Stimulated activated CD4-positive, alpha-beta T cell treated with anti-CD3 and anti-CD28 coated beads, Interleukin-12 subunit alpha, Interleukin-12 subunit beta, amount 100 ng/mL, for 48 hours (primary cell): ENCODE data around the gene TAL1.

Experiments
- DNase-seq, 3 donors: peaks; one replicate each; pipeline ENCODE4 v3.0.0-alpha.2; 2020; ENCODE audit warnings: low read depth in 2 of 3, low spot score in 1 of 3

Gene TAL1

DNA sequence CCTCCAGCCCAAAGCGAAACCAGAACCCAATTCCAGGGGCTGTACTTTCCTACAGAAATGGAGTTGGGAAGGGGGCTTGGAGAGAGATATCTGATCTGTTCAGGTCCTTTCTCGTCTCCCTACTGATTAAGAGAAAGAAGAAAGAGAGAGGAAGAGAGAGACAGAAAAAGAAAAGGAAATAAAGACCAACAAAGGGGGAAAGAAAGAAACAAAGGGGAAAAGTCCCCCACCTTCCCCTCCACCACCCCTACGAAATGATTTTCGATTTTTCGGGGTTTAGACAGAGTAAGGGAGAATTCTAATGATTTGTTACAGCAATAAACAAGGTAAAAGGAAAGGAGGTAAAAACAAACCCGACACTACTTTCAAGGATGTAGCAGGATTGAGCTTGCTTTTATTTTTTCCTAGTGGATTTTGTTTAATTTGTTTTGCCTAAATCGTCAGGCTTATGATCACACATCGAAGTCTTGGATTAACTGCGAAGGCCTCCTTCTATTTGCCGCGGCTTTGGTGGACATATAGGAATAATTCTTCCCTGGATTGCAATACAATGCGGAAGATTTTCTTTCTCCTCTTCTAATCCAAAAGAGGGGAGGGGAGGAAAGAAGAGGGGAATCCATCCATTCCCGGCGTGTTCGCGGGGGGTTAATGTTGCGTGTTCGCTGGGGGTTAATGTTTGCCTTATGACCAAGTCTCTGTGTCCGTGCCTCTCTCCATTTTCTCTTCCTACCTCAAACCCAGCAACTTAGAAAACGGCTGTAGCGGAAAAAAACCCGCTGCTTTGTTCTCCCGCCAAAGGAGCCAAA lies 1.9 kb downstream of the TAL1 start:
- DNase-seq: no peak

DNA sequence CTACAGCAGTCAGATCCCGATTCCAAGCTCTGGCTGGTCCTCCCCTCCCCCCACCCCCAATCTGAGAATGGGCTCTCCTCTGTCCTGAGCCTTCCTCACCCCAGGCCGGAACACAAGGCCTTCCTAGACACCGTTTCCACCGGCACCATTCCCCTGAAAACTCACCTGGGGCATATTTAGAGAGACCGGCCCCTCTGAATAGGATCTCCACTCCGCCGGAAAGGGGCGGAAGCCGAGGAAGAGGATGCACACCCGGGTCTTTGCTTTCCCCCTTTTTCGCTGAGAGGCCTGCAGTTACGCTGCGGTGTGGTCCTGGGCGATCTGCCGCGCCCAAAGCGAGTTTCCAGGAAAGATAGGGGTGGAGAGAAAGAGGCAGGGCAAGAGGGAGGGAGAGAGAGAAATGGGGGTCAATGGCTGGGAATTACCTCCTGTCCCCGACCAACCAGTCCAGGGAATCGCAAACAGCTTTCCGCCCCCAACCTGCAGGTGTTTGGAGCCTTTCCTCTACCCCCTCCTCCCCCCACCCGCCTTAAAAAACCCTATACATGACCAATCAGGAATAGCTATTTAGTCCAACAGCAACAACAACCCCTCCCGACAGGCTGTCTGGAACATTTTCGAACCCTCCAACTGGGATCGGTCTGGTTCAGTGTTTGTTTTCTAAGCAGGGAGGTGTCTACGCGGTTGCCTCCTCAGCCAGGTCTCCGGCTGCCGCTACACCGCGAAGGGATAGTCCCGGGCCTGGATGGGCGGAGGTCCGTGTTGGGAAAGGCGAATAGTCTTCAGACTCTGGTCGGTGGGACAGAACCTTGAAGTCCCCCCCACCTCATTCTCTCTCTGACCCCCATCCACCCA lies 2.8 kb downstream of the TAL1 start:
- DNase-seq: no peak

DNA sequence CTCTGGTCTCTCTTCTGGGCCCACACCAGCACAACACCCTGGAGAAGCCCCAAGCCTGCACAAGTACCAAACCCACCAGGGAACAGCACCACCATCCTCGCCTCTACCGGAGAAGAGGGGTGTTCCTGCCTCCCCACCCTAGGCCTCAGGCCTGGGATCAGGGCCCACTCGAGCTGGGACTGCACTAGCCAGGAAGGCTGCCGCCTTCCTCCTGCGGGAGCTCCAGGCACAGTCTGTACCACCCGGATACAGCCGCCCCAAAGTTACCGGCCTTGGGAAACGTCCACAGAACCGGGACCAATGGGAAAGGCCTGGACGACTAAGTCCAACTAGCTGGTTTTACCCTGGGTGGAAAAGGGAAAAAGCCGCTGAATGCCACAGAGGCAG lies 3.4 kb downstream of the TAL1 start:
- DNase-seq: no peak

DNA sequence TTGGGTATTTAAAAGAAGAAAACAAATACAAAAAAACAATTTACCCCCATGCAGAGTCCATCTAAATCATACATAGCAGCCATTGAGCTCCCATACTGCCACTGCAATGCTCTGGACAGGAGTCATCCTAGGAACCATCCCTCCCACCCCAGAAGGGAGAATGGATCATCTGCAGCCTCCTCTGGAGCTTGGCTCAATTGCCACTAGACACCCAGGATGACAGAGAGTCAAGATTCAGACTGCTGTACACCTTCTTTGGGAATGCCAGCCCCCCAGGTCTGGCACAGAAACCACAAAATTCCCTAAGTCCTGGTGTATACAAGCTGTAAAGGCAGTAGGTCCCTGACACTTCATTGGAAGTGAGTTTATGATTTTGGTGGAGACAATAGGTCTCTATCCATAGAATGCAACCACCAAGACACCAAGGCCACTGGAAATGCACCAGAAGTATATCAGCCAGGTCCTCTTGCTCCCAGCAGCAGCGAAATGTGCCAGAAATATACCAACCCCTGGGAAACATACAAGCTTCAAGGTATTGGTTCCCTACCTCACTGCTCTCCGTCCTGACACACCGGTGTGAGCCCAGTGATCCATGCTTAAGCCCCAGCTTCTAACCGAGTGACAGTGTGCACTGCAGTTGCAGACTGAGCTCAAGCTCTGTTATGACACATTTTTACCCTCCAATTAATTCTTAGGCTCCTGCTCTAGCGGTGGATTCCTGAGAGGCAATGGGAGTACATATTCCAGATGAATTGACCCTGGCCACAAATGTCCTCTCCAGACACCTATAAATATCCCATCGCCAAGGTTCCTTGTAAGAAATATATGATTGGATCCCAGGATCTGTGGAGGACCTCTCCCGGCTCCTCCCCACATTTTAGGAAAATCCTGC lies 4.4 kb downstream of the TAL1 start:
- DNase-seq: no peak

DNA sequence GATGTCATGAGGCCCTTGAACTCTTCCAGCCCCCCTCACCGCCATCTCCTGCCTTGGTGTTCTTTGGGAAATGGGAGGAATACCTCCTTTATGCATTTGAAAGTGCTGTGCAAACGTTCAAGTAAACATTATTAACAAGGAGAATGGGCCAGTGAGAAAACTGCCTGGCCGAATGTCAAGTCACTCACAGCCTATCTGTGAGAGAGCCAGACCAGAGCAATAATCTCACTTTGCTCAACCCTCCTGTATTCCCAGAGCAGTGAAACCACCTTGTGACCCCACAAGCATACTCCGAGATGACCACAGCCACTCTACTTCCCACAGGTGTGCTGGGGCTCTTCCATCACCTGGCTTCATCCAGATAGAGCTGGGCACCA lies 5.2 kb downstream of the TAL1 start:
- no peak for DNase-seq

DNA sequence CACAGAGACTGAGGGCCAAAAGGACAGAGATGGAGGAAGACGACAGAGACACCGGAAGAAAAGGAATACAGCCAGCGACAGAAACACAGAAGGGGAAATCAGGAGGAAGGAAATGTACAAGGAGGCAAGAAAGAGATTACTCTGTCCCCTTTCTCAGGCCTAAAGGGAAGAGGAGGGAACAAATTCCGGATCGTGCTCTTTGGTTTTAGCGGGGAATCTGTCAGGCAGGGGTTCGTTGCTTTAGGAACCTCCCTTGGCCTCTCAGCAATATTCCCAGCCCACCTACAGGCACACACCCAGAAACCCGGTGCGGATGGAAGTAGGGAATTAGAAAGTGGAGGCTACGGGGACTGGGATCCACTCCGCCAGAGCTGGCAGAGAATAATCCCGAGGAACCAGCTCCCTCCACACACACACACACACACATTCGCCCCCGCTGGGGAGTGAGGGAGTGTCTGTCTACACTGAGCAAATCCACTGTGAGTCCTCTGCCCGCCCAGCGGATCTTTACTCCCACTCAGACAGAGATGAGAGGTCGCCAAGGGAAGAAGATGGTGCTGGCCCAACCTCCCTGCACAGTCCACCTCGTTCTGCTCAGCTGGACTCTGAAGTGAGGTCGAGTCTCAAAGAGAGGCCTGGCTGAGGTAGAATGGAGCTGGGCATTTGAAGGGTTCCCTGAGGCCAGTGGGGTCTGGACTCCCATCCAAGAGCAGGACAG lies 5.7 kb downstream of the TAL1 start:
- DNase-seq: no peak

DNA sequence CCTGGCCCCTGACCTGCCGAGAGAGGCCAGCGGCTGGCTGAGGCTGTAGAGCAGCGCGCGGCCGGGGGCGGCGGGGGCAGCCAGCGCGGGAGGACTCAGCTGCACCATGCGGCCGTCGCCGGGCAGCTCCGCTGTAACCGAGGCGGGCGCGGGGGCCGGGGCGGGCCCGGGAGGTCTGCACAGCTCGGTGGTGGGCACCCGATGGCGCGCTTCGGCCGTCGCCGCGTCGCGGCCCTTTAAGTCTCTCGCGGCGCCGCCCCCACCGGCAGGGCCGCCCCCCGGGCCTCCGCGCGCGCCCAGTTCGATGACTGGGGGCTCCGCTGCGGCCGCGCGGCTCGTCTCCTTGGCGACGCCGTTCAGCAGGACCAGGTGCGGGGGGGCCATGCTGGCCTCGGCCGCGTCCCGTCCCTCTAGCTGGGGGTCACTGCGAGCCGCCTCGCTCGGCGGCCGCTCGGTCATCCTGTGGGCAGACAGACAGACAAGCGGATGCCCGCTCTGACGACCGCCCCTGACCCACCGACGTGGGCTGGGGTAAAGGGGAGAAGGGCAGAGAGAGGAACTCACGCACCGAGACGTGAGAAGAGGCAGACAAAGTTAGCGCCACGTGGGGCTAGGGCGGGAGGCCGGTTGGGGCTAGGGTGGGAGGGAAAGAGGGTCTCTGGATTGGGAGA lies 6.5 kb downstream of the TAL1 start:
- DNase-seq: no peak

DNA sequence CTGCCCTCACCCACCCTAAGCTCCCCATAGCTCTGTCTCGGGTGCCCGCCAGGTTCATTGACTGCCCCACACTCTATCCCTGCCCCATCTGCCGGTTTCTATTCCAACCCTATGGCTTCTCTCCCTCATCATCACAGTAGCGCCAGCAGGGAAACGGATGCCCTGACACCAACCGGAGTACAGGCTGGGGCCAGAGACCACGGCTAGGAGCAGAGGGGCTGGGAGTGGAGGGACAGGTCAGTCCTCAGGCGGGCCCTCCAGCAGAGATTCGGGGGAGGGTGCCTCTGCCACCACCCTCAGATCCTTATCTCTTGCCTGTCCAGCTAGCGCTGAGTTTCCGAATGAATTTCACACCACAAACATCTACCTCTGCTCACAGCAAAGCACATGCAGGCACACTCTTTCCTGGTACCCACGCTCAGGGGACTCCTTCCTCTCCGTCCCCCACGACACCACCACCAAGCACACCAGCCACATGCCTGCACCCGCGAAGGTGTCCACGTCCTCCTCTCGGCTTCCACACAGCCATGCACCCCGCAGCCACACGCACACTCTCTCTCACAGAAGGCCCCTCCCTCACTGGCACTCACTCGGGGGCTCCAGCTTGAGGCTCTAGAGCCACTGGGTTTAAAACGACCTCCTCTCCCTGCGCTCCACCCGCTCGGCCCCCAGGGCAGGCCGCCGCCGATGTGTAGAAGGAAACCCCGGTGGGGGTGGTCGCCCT lies 7.2 kb downstream of the TAL1 start:
- no peak for DNase-seq

DNA sequence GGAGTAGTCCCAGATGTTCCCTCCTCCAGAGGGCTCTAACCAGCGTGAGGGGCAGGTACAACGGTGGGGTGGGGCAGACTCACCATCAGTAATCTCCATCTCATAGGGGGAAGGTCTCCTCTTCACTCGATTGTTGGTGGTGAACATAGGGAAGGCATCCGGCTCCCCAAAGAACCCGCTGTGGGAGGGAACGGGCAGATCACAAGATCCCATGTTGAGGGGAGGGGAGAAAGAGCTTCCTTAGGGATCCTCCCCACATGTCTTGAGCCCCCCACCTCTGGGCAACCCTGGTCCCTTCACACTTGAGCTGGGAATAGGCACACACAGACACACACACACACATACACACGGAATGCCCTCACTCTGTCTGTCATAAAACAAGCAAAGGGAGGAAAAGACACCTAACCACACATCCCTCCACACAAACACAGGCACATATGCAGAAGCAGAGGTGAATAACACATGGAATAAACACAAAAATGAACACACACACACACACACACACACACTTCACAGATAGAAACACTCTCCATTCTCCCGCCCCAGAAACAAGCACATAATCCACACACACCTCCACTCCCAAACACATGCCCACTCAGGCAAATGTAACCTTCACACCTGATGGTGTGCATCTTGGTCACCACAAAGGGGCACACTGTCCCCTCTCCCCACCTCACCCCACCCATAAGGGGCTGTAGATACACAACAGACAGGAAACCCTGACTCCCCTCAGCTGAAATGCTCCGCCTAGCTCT lies 7.9 kb downstream of the TAL1 start:
- no peak for DNase-seq

DNA sequence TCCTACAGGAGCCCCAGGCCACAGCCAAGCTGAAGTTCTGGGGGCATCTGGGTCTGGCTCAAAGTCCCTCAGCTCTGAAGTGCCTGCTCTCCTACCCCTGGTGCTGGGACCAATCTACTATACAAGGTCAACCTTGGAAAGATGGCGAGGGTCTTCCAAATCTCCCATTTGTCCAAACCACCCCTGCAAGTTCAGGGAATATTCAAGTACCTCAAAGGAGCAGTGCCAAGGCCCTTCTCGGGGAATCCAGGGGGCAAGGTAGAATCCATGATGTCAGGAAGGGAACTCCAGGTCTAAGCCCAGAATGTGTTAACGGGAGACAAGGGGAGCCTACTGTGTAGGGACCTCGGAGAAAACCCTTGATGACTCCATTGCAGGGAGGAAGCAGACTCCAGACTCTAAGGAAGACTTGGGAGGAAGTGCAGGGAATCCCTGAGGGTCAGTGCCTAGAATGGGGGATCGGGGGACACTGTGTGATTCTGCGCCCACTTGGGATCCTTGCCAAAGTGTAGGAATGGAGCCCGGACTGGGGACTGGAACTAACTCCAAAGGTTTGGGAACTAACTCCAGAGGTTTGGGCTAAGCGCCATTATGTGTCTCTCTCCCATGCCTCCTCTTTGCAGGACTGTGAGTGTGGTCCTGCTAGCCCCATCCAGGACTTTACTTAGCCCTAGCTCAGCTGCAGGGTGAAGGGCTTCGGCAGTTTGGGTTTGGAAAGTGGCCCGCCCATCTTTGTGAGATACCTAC lies 8.7 kb downstream of the TAL1 start:
- no peak for DNase-seq

DNA sequence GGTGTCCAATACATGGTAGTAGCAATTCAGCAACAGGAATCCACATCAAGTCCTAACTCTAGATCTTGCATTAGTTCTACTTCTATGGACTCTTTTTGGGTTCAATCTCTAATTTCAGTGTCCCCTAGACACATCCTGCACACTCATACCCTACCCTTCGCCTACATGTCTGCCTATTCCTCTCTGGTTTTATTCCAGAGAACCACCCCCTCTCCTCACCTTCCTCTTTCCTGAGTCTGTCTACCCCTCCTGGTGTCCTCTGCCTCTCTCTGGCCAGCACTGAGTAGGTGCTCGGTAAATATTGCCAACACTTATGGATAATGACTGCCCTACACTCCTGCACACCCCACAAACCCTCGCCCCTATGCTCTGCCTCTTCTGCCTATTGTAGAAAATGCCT lies 9.5 kb downstream of the TAL1 start:
- no peak for DNase-seq

DNA sequence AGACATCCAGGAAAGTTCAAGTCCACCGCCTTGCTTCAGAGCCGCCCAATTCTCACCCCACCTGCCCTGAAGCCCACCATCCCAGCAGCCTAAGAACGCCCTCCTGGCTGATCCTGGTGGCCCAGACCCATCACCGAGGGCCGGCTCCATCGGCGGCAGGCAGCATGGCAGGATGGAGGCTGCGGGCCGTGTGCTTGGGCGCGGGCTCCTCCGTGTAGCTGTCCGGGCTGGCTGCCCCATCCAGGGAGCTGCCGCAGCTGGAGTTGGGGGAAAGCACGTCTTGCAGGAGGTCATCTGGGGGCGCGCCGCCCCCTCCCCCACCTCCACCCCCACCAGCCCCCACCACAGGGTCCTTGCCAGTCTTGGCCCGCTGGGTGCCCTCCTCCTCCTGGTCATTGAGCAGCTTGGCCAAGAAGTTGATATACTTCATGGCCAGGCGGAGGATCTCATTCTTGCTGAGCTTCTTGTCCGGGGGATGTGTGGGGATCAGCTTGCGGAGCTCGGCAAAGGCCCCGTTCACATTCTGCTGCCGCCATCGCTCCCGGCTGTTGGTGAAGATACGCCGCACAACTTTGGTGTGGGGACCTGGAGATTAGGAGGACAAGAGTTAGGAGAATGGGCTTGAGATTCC lies 12.3 kb downstream of the TAL1 start:
- DNase-seq: no peak

DNA sequence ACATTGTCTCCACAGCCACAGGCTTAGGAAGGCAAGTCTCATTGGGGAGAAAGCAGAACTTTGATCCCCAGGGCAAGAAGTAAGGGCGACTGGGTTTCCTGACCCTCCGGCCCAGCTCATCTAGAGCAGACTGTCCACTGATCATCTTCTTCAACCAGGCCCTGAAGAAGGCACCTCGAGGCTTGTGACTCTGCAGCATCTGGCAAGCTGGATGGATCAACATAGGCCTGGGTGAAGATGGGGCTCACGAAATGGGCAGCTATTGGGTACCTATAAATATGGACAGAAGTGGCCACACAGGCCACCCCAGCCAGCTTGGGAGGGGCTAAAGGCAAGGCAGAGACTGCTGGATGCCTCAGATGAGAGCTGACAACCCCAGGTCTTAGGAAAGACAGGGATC lies 13.0 kb downstream of the TAL1 start:
- no peak for DNase-seq

DNA sequence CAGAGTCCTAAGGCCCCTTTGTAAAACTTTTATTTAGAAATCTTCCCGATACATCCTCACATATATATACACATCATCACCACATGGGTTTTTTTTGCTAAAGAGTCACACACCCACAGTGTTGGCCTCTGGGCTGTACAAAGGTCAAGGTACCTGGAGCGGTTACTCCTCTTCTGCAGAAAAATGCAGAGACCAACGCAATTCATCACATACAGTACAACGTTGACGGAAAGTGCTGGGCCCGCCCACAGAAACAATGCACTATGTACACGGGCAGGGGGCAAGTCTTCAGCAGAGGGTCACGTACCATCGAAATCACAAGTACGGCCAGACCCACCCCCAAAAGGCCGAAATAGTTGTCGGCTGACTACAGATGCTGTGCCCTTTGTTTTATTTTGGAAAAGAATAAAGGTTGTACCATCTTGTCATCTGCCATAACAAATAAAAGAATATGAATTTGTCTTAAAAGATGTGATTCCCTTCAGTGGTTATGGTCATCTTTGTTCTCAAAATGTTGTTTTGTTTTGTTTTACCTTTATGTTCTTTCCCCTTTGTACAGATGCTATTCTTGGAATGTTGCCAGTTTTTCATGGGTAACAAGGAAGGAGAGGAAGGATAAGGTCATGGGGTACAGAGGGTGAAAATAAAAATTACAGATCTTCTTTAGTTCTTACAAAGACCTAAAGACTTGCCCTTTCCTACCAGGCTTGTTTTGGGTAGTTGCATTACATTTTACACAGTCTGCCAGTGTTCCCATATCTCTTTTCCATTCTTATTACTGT lies 15.6 kb downstream of the TAL1 start:
- no peak for DNase-seq

DNA sequence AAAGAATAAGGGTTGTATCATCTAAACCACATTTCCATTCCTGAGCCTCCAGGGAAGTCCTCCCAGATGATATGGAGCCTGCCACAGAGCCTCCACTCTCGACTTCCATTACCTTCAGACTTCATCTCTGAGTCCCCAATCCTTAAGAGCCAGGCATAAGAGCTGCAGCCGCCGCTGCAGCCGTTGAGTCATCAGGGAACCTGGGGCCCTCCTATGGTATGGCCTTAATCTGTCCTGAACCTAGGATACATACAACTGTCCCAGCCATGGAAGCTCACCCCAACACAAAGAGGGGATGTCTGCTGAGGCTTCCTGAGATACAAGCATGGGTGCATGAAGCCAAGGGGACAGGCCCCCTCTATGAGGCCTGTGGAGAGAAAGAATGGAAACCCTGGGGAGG lies 16.3 kb downstream of the TAL1 start:
- no peak for DNase-seq

DNA sequence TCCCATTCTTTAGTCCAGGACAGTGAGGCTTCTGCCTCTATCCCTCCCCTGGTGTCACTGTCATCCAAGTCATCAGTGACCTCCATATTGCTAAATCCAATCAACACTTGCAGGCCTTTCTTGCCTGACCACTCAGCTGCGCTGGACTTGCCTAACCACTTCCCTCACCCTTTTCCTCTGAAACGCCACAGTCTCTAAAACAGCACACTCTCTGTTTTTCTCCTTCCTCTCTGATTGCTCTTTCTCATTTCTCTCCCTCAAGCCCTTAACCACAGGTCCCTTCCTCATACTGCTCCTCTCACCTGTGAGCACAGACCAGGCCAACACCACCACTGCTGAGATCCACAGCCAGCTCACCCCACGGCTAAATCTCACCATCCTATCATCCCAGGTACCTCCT lies 17.5 kb downstream of the TAL1 start:
- no peak for DNase-seq
